IMR-90 (cell line): ENCODE results near the gene IL2RA. TPM values are rescaled to one million over a fixed set of nuclear protein-coding genes. Genes with fewer than 3 reads are reported as not detected.

ENCODE experiments used
- ATAC-seq: fragments of 200-7000 bp; cut with Tn5 transposase; 2 replicates; pipeline ENCODE4 v1.9.1; 2020; ENCODE audit warnings: low read depth, mild to moderate bottlenecking, moderate library complexity
- BruUV-seq: library from RNA; stranded (reverse); fragments of 400-500 nt; replicated peaks from 2 replicates; lab custom pipeline; 2021; lab: Mats Ljungman, UMichigan
- CTCF ChIA-PET: fragments of 300-600 bp; formaldehyde crosslinking; extraction: SDS; loops from one replicate; lab custom pipeline; 2021; ENCODE audit warnings: antibody characterized with exemption; lab: Yijun Ruan, JAX
- POLR2A ChIA-PET: fragments of 300-600 bp; sonication (Branson Sonifier 250); formaldehyde crosslinking; loops from one replicate; lab custom pipeline; 2022; ENCODE audit warnings: antibody characterized with exemption; ENCODE audit not compliant: unreplicated experiment; lab: Charles Lee
- DNase-seq: peaks from one replicate; pipeline ENCODE4 v3.0.0; 2013
- H2AFZ ChIP-seq: replicated peaks from 2 replicates; pipeline ENCODE3; 2013; ENCODE audit warnings: low read length, mild to moderate bottlenecking; ENCODE audit not compliant: poor library complexity
- H2AK5ac ChIP-seq: 2 replicates; pipeline ENCODE4 v1.6.1; 2013; ENCODE audit warnings: low read depth, low read length, inconsistent platforms
- H2AK9ac ChIP-seq: replicated peaks from 2 replicates; pipeline ENCODE3; 2013; ENCODE audit warnings: mild to moderate bottlenecking, low read depth, low read length, moderate library complexity; ENCODE audit not compliant: poor library complexity
- H2BK120ac ChIP-seq: 2 replicates; pipeline ENCODE4 v1.6.1; 2013; ENCODE audit warnings: low read depth, low read length, inconsistent platforms
- H2BK15ac ChIP-seq: 3 replicates; pipeline ENCODE4 v1.6.1; 2013; ENCODE audit warnings: low read depth, low read length, inconsistent platforms
- H2BK20ac ChIP-seq: 2 replicates; pipeline ENCODE4 v1.6.1; 2013; ENCODE audit warnings: low read depth, mild to moderate bottlenecking, inconsistent platforms, low read length, moderate library complexity
- H2BK5ac ChIP-seq: 2 replicates; pipeline ENCODE4 v1.6.1; 2013; ENCODE audit warnings: mild to moderate bottlenecking, low read depth, low read length, inconsistent platforms; ENCODE audit not compliant: poor library complexity, severe bottlenecking
- H3K14ac ChIP-seq: replicated peaks from 2 replicates; pipeline ENCODE4 v1.6.1; 2013; ENCODE audit warnings: low read depth, low read length, inconsistent platforms
- H3K18ac ChIP-seq: 2 replicates; pipeline ENCODE4 v1.6.1; 2013; ENCODE audit warnings: low read depth, low read length, control low read depth
- H3K23ac ChIP-seq: 2 replicates; pipeline ENCODE4 v1.6.1; 2013; ENCODE audit warnings: low read depth, low read length, inconsistent platforms
- H3K27ac ChIP-seq: 2 replicates; pipeline ENCODE4 v1.5.1; 2013; ENCODE audit warnings: mild to moderate bottlenecking, control low read depth, low read length; ENCODE audit not compliant: insufficient read depth
- H3K27me3 ChIP-seq: 2 replicates; pipeline ENCODE4 v1.6.1; 2013; ENCODE audit warnings: low read length; ENCODE audit not compliant: control insufficient read depth, insufficient read depth
- H3K36me3 ChIP-seq: 2 replicates; pipeline ENCODE4 v1.6.1; 2013; ENCODE audit warnings: low read length, mixed read lengths; ENCODE audit not compliant: control insufficient read depth, insufficient read depth
- H3K4ac ChIP-seq: 2 replicates; pipeline ENCODE4 v1.6.1; 2013; ENCODE audit warnings: low read depth, low read length, inconsistent platforms
- H3K4me1 ChIP-seq: 2 replicates; pipeline ENCODE4 v1.6.1; 2013; ENCODE audit warnings: low read length, mixed read lengths; ENCODE audit not compliant: control insufficient read depth, insufficient read depth
- H3K4me2 ChIP-seq: 2 replicates; pipeline ENCODE4 v1.6.1; 2013; ENCODE audit warnings: low read depth, mild to moderate bottlenecking, control low read depth, low read length, moderate library complexity
- H3K4me3 ChIP-seq: 2 replicates; pipeline ENCODE4 v1.5.1; 2013; ENCODE audit warnings: low read depth, mild to moderate bottlenecking, control low read depth, low read length, moderate library complexity; ENCODE audit not compliant: insufficient read depth
- H3K56ac ChIP-seq: 2 replicates; pipeline ENCODE4 v1.6.1; 2013; ENCODE audit warnings: low read length, inconsistent platforms; ENCODE audit not compliant: insufficient read depth; ENCODE audit errors: extremely low read depth
- H3K79me1 ChIP-seq, 2 experiments: 2 replicates each; pipeline ENCODE4 v1.6.1; 2013; ENCODE audit warnings: low read length in 2 of 2, inconsistent platforms in 1 of 2, low read depth in 1 of 2
- H3K9ac ChIP-seq: 2 replicates; pipeline ENCODE4 v1.6.1; 2013; ENCODE audit warnings: low read depth, low read length, control low read depth
- H3K9me1 ChIP-seq: 2 replicates; pipeline ENCODE4 v1.6.1; 2013; ENCODE audit warnings: low read length, inconsistent platforms; ENCODE audit not compliant: insufficient read depth
- H3K9me3 ChIP-seq: 2 replicates; pipeline ENCODE4 v1.6.1; 2013; ENCODE audit warnings: low read length; ENCODE audit not compliant: control insufficient read depth, insufficient read depth
- H4K20me1 ChIP-seq: 2 replicates; pipeline ENCODE4 v1.6.1; 2013; ENCODE audit warnings: low read length, inconsistent platforms; ENCODE audit not compliant: insufficient read depth
- H4K5ac ChIP-seq: 2 replicates; pipeline ENCODE4 v1.6.1; 2013; ENCODE audit warnings: mild to moderate bottlenecking, low read depth, low read length, control low read depth
- H4K8ac ChIP-seq, 2 experiments: 2 replicates each; pipeline ENCODE4 v1.6.1; 2013; ENCODE audit warnings: low read depth in 2 of 2, low read length in 2 of 2, control low read depth in 1 of 2, inconsistent platforms in 1 of 2
- H4K91ac ChIP-seq: 2 replicates; pipeline ENCODE4 v1.6.1; 2013; ENCODE audit warnings: low read depth, low read length, inconsistent platforms; ENCODE audit not compliant: insufficient read depth
- BHLHE40 ChIP-seq: fragments of 150-350 bp; IDR thresholded peaks from 2 replicates; pipeline ENCODE4 v1.6.1; 2016; ENCODE audit warnings: mild to moderate bottlenecking, low read depth, low read length
- CEBPB ChIP-seq: IDR thresholded peaks from 2 replicates; pipeline ENCODE4 v1.6.1; 2012; ENCODE audit warnings: low read depth, low read length, improper control_type of control experiment
- CHD1 ChIP-seq: IDR thresholded peaks from 2 replicates; pipeline ENCODE4 v1.6.1; 2012; ENCODE audit warnings: low read depth, low read length, improper control_type of control experiment
- FOS ChIP-seq: fragments of 150-350 bp; IDR thresholded peaks from 2 replicates; pipeline ENCODE4 v1.6.1; 2016; ENCODE audit warnings: low read depth, low read length
- MAFK ChIP-seq: IDR thresholded peaks from 2 replicates; pipeline ENCODE4 v1.6.1; 2012; ENCODE audit warnings: low read depth, low read length, improper control_type of control experiment
- MAZ ChIP-seq: IDR thresholded peaks from 2 replicates; pipeline ENCODE4 v1.6.1; 2012; ENCODE audit warnings: low read depth, mild to moderate bottlenecking, low read length, improper control_type of control experiment, moderate library complexity, borderline replicate concordance
- MXI1 ChIP-seq: IDR thresholded peaks from 2 replicates; pipeline ENCODE4 v1.6.1; 2012; ENCODE audit warnings: low read depth, mild to moderate bottlenecking, low read length, moderate library complexity, borderline replicate concordance
- NFE2L2 ChIP-seq: fragments of 150-350 bp; IDR thresholded peaks from 2 replicates; pipeline ENCODE4 v1.6.1; 2016; ENCODE audit warnings: low read depth, mild to moderate bottlenecking, low read length
- POLR2A ChIP-seq: IDR thresholded peaks from 2 replicates; pipeline ENCODE4 v1.6.1; 2012; ENCODE audit warnings: mild to moderate bottlenecking, low read depth, low read length
- RAD21 ChIP-seq: IDR thresholded peaks from 2 replicates; pipeline ENCODE4 v1.6.1; 2012; ENCODE audit warnings: low read length, improper control_type of control experiment
- RCOR1 ChIP-seq: IDR thresholded peaks from 2 replicates; pipeline ENCODE4 v1.6.1; 2012; ENCODE audit warnings: mild to moderate bottlenecking, low read length, improper control_type of control experiment; ENCODE audit not compliant: insufficient replicate concordance
- RFX5 ChIP-seq: IDR thresholded peaks from 2 replicates; pipeline ENCODE4 v1.8.0; 2012; ENCODE audit warnings: low read depth, mild to moderate bottlenecking, low read length, moderate library complexity
- SMC3 ChIP-seq: fragments of 150-350 bp; IDR thresholded peaks from 2 replicates; pipeline ENCODE4 v1.6.1; 2016; ENCODE audit warnings: low read depth, mild to moderate bottlenecking, antibody characterized with exemption, low read length, moderate library complexity
- WGBS, 2 experiments: methylation state at CpG; one replicate each; pipeline versions ENCODE4 v1.1.5 to v1.1.7; 2013; ENCODE audit warnings: missing lambda C conversion rate in 2 of 2; ENCODE audit not compliant: insufficient read length in 1 of 2; ENCODE audit errors: extremely low coverage in 2 of 2; 5-methylcytosine and 5-hydroxymethylcytosine counted together
- dilution Hi-C: fragments of 300-500 bp; cut with HindIII; formaldehyde crosslinking; loops from one replicate; pipeline ENCODE4 v1.14.3; 2018; ENCODE audit warnings: low sequenced_read_pairs; ENCODE audit not compliant: unreplicated experiment
- in situ Hi-C: fragments of 300-500 bp; cut with MboI; formaldehyde crosslinking; loops from 3 replicates; pipeline ENCODE4 v1.14.3; 2019; ENCODE audit warnings: low sequenced_read_pairs, inconsistent platforms, mixed read lengths
- intact Hi-C: fragments of 100-400 bp; cut with micrococcal nuclease; formaldehyde crosslinking; loops from 2 replicates; pipeline ENCODE4 v1.10.0; 2022
- polyA plus RNA-seq, 3 experiments: library from polyadenylated mRNA; depleted of rRNA; stranded (reverse); fragments of >200 nt; gene quantifications; 2 replicates each; pipeline ENCODE4 v1.2.3, GENCODE V29; 2012; ENCODE audit warnings: low replicate concordance in 1 of 3
- total RNA-seq: library from RNA; depleted of rRNA; stranded (reverse); fragments of >200 nt; gene quantifications from 2 replicates; pipeline ENCODE4 v1.2.3, GENCODE V29; 2012
- TF ChIP-seq, protein P1 (sequence below): fragments of 150-350 bp; IDR thresholded peaks from 2 replicates; pipeline ENCODE4 v1.6.1; 2017; ENCODE audit warnings: mild to moderate bottlenecking, antibody characterized with exemption, low read length, low read depth
- TF ChIP-seq, protein P2 (sequence below): conservative IDR thresholded peaks from 2 replicates; pipeline ENCODE4 v1.5.1; 2012; ENCODE audit warnings: mild to moderate bottlenecking, low read depth, low read length, improper control_type of control experiment
- TF ChIP-seq, protein P3 (sequence below): fragments of 150-350 bp; IDR thresholded peaks from 2 replicates; pipeline ENCODE4 v1.6.1; 2016; ENCODE audit warnings: low read depth, mild to moderate bottlenecking, low read length, moderate library complexity, borderline replicate concordance

The IL2RA gene
- total and polyA plus RNA-seq, 2 of the 4 experiments (the other 2 are of a cell fraction), result not detected

DNA sequence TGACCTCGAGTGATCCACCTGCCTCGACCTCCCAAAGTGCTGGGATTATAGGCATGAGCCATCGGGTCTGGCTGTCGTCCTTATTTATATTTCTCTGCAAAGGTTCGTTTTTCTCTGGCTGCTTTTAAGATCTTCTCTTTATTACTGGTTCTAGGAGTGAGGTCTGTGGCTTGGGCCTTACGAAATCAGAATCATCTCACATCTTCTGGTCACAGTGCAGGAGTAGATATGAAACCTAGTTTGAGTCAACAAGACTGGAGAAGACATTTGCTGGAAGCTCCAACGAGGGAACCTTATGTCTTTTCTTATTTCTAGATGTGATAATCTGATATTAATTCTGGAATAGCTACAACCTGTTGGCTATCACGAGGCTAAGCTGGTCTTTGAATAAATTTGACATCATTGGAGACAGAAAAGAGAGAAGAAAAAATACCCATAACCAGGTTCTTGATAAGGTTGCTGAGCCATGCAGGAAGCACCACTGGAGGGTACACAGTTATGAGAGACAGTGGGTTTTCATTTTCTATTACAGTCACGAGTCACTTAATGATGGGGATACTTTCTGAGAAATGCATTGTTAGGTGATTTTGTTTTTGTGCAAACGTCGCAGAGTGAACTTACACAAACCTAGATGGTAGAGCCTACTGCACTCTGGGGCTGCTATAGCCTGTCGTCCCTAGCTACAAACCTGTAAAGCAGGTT lies 59.2 kb downstream of the IL2RA start:
- dilution Hi-C loops, result no loop called here
- POLR2A ChIA-PET, result no interaction called here
- CTCF ChIA-PET, result no interaction called here

More for the DNA sequence above, 59.2 kb downstream of the IL2RA start:
- Histone ChIP-seq H2AK5ac (no peak overlapping the region), H2BK15ac (no peak overlapping the region), H4K20me1 (no peaks in the 10 kb centered on the region), H3K56ac (no peak overlapping the region), H3K27me3 (peaks cover 28% of the 10 kb centered on the region), H3K23ac (no peak overlapping the region), H2BK5ac (no peak overlapping the region), H3K36me3 (no peaks in the 10 kb centered on the region), H3K18ac (no peak overlapping the region), H3K9me3 (peaks cover 3% of the 10 kb centered on the region), H3K4ac (no peak overlapping the region), H3K14ac (no peak overlapping the region), H3K4me1 (no peaks in the 10 kb centered on the region), H3K9me1 (no peaks in the 10 kb centered on the region), H3K27ac (no peak overlapping the region), H2AFZ (no peak overlapping the region), H2BK20ac (no peak overlapping the region), H3K4me2 (no peak overlapping the region), H3K4me3 (no peak overlapping the region), H3K79me1 (no peaks in the 10 kb centered on the region), H3K9ac (no peak overlapping the region), H4K5ac (no peak overlapping the region), H2BK120ac (no peak overlapping the region), H4K8ac (no peak overlapping the region), H4K91ac (no peak overlapping the region), H2AK9ac (no peak overlapping the region)
- 90% methylated on average over 2 of the region's 12 CpGs; no CpG with 5 or more reads in 1 of the 2 experiments for WGBS, 2 experiments
- BruUV-seq, result no TSS peak
- in situ Hi-C loops (no loop called here), intact Hi-C loops (no loop called here)
- DNase-seq, result no peak
- no peak for ATAC-seq
- TF ChIP-seq SMC3, result no peak
- no peak for TF ChIP-seq MXI1
- TF ChIP-seq RAD21, result no peak
- TF ChIP-seq RFX5, result no peak
- TF ChIP-seq FOS, result no peak
- TF ChIP-seq POLR2A, result no peak
- TF ChIP-seq MAFK, result no peak
- TF ChIP-seq, protein P1, sequence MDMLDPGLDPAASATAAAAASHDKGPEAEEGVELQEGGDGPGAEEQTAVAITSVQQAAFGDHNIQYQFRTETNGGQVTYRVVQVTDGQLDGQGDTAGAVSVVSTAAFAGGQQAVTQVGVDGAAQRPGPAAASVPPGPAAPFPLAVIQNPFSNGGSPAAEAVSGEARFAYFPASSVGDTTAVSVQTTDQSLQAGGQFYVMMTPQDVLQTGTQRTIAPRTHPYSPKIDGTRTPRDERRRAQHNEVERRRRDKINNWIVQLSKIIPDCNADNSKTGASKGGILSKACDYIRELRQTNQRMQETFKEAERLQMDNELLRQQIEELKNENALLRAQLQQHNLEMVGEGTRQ, result no peak
- TF ChIP-seq RCOR1, result no peak
- no peak for TF ChIP-seq CEBPB
- TF ChIP-seq CHD1, result no peak
- no peak for TF ChIP-seq MAZ
- no peak for TF ChIP-seq BHLHE40
- TF ChIP-seq, protein P2, sequence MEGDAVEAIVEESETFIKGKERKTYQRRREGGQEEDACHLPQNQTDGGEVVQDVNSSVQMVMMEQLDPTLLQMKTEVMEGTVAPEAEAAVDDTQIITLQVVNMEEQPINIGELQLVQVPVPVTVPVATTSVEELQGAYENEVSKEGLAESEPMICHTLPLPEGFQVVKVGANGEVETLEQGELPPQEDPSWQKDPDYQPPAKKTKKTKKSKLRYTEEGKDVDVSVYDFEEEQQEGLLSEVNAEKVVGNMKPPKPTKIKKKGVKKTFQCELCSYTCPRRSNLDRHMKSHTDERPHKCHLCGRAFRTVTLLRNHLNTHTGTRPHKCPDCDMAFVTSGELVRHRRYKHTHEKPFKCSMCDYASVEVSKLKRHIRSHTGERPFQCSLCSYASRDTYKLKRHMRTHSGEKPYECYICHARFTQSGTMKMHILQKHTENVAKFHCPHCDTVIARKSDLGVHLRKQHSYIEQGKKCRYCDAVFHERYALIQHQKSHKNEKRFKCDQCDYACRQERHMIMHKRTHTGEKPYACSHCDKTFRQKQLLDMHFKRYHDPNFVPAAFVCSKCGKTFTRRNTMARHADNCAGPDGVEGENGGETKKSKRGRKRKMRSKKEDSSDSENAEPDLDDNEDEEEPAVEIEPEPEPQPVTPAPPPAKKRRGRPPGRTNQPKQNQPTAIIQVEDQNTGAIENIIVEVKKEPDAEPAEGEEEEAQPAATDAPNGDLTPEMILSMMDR, result no peak
- TF ChIP-seq, protein P3, sequence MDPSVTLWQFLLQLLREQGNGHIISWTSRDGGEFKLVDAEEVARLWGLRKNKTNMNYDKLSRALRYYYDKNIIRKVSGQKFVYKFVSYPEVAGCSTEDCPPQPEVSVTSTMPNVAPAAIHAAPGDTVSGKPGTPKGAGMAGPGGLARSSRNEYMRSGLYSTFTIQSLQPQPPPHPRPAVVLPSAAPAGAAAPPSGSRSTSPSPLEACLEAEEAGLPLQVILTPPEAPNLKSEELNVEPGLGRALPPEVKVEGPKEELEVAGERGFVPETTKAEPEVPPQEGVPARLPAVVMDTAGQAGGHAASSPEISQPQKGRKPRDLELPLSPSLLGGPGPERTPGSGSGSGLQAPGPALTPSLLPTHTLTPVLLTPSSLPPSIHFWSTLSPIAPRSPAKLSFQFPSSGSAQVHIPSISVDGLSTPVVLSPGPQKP, result no peak
- TF ChIP-seq NFE2L2, result no peak
